Memory B cell (primary cell): ENCODE measurements around the gene PAFAH1B2.
A peak's percentile ranks its signal among the peaks of the same experiment; 100 is the strongest.
"Not testable (repeated sequence)": the region's sequence is repeated elsewhere in the genome, so short reads cannot be mapped to it uniquely, and the experiment has no call there.

Experiments
- ATAC-seq: fragments of 150-1000 bp; cut with Tn5 transposase; 2 replicates; pipeline ENCODE4 v1.10.0; 2021; ENCODE audit warnings: low read depth, mild to moderate bottlenecking, moderate library complexity
- DNase-seq, 2 donors: peaks; one replicate each; pipeline ENCODE4 v3.0.0; 2022; ENCODE audit warnings: low spot score in 2 of 2
- H3K27ac Mint-ChIP-seq: one replicate; pipeline ENCODE4 v1.8.0; 2022; ENCODE audit warnings: mild to moderate bottlenecking, moderate library complexity, mixed read lengths
- H3K27me3 Mint-ChIP-seq: one replicate; pipeline ENCODE4 v1.8.0; 2022; ENCODE audit warnings: mixed read lengths
- H3K36me3 Mint-ChIP-seq: one replicate; pipeline ENCODE4 v1.8.0; 2022; ENCODE audit warnings: mild to moderate bottlenecking, mixed read lengths
- H3K4me1 Mint-ChIP-seq: one replicate; pipeline ENCODE4 v1.8.0; 2022; ENCODE audit warnings: mixed read lengths
- H3K4me3 Mint-ChIP-seq: one replicate; pipeline ENCODE4 v1.8.0; 2022; ENCODE audit warnings: mild to moderate bottlenecking, moderate library complexity, mixed read lengths
- H3K9me3 Mint-ChIP-seq: one replicate; pipeline ENCODE4 v1.8.0; 2022; ENCODE audit warnings: mixed read lengths

The PAFAH1B2 gene

GRCh38 chr11:117175104-117175503 lies 31.0 kb downstream of the PAFAH1B2 start:
- Mint-ChIP-seq H3K27me3 (no peaks in the 10 kb centered on the region), H3K9me3 (no peaks in the 10 kb centered on the region), H3K4me1 (peaks cover 10% of the 10 kb centered on the region), H3K36me3 (no peaks in the 10 kb centered on the region), H3K4me3 (no peak overlapping the region), H3K27ac (peak overlapping the region; percentile 11)
- DNase-seq (no peak), ATAC-seq (no peak)

- no peak for ATAC-seq
- Mint-ChIP-seq H3K9me3 (no peaks in the 10 kb centered on the region), H3K27ac (peak overlapping the region; percentile 11)
These were observed 31.7 kb downstream of the PAFAH1B2 start for GRCh38 chr11:117175781-117176180.

GRCh38 chr11:117176186-117176585 lies 32.1 kb downstream of the PAFAH1B2 start:
- no peak for DNase-seq
- H3K27me3 Mint-ChIP-seq = no peaks in the 10 kb centered on the region
- H3K4me3 Mint-ChIP-seq = no peak overlapping the region
- ATAC-seq = no peak
- H3K9me3 Mint-ChIP-seq = no peaks in the 10 kb centered on the region
- peaks cover 21% of the 10 kb centered on the region for H3K4me1 Mint-ChIP-seq
- H3K36me3 Mint-ChIP-seq = no peaks in the 10 kb centered on the region
- no peak overlapping the region for H3K27ac Mint-ChIP-seq

More at GRCh38 chr11:117175781-117176180, 31.7 kb downstream of the PAFAH1B2 start:
- DNase-seq = no peak
- H3K4me3 Mint-ChIP-seq = no peak overlapping the region
- H3K4me1 Mint-ChIP-seq = peaks cover 17% of the 10 kb centered on the region
- H3K27me3 Mint-ChIP-seq = no peaks in the 10 kb centered on the region
- no peaks in the 10 kb centered on the region for H3K36me3 Mint-ChIP-seq

GRCh38 chr11:117177534-117178209 lies 33.6 kb downstream of the PAFAH1B2 start:
- peaks cover 22% of the 10 kb centered on the region for H3K4me1 Mint-ChIP-seq
- no peak for DNase-seq
- no peaks in the 10 kb centered on the region for H3K9me3 Mint-ChIP-seq
- no peaks in the 10 kb centered on the region for H3K27me3 Mint-ChIP-seq
- peak overlapping the region; percentile 93 for H3K27ac Mint-ChIP-seq
- H3K4me3 Mint-ChIP-seq = peak overlapping the region; percentile 96
- peaks cover 3% of the 10 kb centered on the region for H3K36me3 Mint-ChIP-seq
- ATAC-seq = no peak

GRCh38 chr11:117178210-117179034 lies 34.3 kb downstream of the PAFAH1B2 start, which contains the start of gene SIDT2:
Gene SIDT2, plus strand, starts transcription at chr11:117178743. Its CDS starts 521 bp downstream, at chr11:117179264.
- peak within 1 kb of the TSS; percentile 96 for H3K4me3 Mint-ChIP-seq
- H3K4me1 Mint-ChIP-seq = peaks cover 22% of the 10 kb centered on the region
- peaks cover 4% of the 10 kb centered on the region for H3K36me3 Mint-ChIP-seq
- ATAC-seq (peak; percentile 87), DNase-seq (peak; percentile 70 to 77)
- H3K27ac Mint-ChIP-seq = peak within 1 kb of the TSS; percentile 93
- H3K27me3 Mint-ChIP-seq = no peaks in the 10 kb centered on the region
- no peaks in the 10 kb centered on the region for H3K9me3 Mint-ChIP-seq

- H3K36me3 Mint-ChIP-seq = peaks cover 8% of the 10 kb centered on the region
- peak overlapping the region; percentile 96 for H3K4me3 Mint-ChIP-seq
- ATAC-seq (peak; percentile 50), DNase-seq (peak in 1 of 2 donors; percentile 34)
- no peaks in the 10 kb centered on the region for H3K9me3 Mint-ChIP-seq
- no peaks in the 10 kb centered on the region for H3K27me3 Mint-ChIP-seq
- H3K27ac Mint-ChIP-seq = peak overlapping the region; percentile 93
- H3K4me1 Mint-ChIP-seq = peaks cover 26% of the 10 kb centered on the region
These were observed 35.2 kb downstream of the PAFAH1B2 start for GRCh38 chr11:117179048-117179999.

- Mint-ChIP-seq H3K4me1 (peaks cover 26% of the 10 kb centered on the region), H3K27me3 (no peaks in the 10 kb centered on the region), H3K4me3 (peak overlapping the region; percentile 96), H3K9me3 (no peaks in the 10 kb centered on the region), H3K36me3 (peaks cover 8% of the 10 kb centered on the region), H3K27ac (peak overlapping the region; percentile 93)
- DNase-seq (no peak), ATAC-seq (no peak)
These were observed 35.9 kb downstream of the PAFAH1B2 start for GRCh38 chr11:117180020-117180419.

GRCh38 chr11:117180661-117181585 lies 36.8 kb downstream of the PAFAH1B2 start:
- Mint-ChIP-seq H3K4me3 (peak overlapping the region; percentile 67), H3K27ac (peak overlapping the region; percentile 93), H3K4me1 (peaks cover 31% of the 10 kb centered on the region), H3K27me3 (no peaks in the 10 kb centered on the region), H3K36me3 (peaks cover 10% of the 10 kb centered on the region), H3K9me3 (no peaks in the 10 kb centered on the region)
- ATAC-seq (peak; percentile 57), DNase-seq (peak; percentile 67 to 69)

- no peak overlapping the region for H3K27ac Mint-ChIP-seq
- H3K36me3 Mint-ChIP-seq = peaks cover 14% of the 10 kb centered on the region
- DNase-seq (no peak), ATAC-seq (no peak)
- no peak overlapping the region for H3K4me3 Mint-ChIP-seq
- peaks cover 39% of the 10 kb centered on the region for H3K4me1 Mint-ChIP-seq
- no peaks in the 10 kb centered on the region for H3K9me3 Mint-ChIP-seq
- no peaks in the 10 kb centered on the region for H3K27me3 Mint-ChIP-seq
These were observed 37.8 kb downstream of the PAFAH1B2 start for GRCh38 chr11:117181586-117182550.

- Mint-ChIP-seq H3K27me3 (no peaks in the 10 kb centered on the region), H3K27ac (no peak overlapping the region), H3K4me1 (peaks cover 45% of the 10 kb centered on the region), H3K36me3 (peaks cover 19% of the 10 kb centered on the region), H3K9me3 (no peaks in the 10 kb centered on the region), H3K4me3 (no peak overlapping the region)
- no peak for ATAC-seq
- no peak for DNase-seq
These were observed 38.5 kb downstream of the PAFAH1B2 start for GRCh38 chr11:117182551-117182935.

GRCh38 chr11:117183178-117183577 lies 39.1 kb downstream of the PAFAH1B2 start:
- DNase-seq, H3K27me3 Mint-ChIP-seq, H3K4me3 Mint-ChIP-seq, H3K9me3 Mint-ChIP-seq, ATAC-seq, H3K27ac Mint-ChIP-seq: not testable (repeated sequence)
- H3K4me1 Mint-ChIP-seq = peaks cover 48% of the 10 kb centered on the region
- H3K36me3 Mint-ChIP-seq = peaks cover 19% of the 10 kb centered on the region
